T1000 (cell line): ENCODE measurements around the gene LCNL1.

Source experiments
- DNase-seq: peaks from one replicate; lab custom pipeline; 2025; ENCODE audit warnings: mixed read lengths; lab: John Stamatoyannopoulos, UW

LCNL1 gene

DNA sequence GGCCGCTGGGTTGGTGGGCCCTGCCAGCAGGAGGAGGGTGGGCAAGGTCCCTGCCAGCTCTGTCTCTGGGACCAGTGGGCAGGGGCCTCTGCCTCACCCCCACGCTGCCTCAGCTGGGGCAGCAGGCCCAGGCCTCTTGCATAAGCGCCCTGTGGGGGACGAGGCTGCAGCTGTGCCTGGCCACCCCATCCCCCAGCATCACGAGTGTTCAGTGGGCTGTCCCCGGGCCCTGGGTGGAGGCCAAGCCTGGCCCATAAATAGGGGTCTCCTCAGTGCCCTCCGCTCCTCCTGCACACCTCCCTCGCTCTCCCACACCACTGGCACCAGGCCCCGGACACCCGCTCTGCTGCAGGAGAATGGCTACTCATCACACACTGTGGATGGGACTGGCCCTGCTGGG, 5.6 kb upstream of the LCNL1 start, which contains the start of gene PTGDS:
Gene PTGDS (plus strand): TSS at position 282 of the 400 bp plus-strand sequence. CDS start 75 bp downstream, at position 357.
- DNase-seq, result no peak

DNA sequence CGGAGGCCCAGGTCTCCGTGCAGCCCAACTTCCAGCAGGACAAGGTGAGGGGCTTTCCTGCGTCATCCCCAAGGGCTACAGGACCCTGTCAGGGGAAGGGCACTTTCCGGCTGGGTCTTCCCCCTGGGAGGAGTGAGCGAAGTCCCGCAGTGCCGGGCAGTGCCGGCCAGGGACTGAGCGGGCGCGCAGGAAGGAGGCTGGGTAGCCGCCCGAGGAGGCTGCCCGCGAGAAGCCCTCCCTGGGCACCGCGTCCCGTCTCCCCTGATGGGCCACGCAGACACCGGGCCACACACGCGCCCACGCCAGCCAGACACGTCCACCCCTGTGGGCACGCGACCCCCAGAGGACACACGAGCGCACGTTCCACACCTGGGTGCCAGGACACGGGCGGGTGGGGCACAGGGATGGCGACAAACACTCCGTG, 5.1 kb upstream of the LCNL1 start:
- no peak for DNase-seq

DNA sequence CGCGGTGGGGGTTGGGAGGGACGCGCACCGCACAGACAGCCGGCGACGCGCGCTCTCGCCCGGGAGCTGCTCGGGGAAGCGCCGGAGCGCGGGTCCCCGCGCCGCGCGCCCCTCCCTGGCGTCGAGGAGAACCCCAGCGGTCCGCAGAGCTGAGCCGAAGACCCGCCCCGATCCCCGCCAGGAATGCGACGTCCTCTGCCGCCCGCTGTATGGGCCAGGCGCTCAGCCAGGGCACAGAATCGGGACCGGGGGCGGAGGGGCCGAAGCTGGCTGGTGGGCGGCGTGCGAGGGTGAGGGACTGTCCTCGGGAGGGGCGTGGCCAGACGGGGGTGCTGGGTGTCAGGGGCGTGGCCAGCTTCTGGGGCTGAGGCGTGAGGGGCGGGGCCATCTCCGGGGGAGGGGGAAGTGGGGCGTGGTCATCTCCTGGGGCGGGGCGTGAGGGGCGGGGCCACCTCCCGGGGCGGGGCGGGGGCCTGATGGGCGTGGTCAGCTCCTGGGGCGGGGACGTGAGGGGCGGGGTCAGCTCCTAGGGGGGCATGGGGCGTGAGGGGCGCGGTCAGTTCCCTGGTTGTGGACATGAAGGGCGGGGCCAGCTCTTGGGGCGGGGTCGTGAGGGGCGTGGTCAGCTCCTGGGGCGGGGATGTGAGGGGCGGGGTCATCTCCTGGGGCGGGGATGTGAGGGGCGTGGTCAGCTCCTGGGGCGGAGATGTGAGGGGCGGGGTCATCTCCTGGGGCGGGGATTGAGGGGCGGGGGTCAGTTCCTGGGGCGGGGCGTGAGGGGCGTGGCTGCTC, 4.5 kb upstream of the LCNL1 start:
- peak; percentile 33 for DNase-seq

DNA sequence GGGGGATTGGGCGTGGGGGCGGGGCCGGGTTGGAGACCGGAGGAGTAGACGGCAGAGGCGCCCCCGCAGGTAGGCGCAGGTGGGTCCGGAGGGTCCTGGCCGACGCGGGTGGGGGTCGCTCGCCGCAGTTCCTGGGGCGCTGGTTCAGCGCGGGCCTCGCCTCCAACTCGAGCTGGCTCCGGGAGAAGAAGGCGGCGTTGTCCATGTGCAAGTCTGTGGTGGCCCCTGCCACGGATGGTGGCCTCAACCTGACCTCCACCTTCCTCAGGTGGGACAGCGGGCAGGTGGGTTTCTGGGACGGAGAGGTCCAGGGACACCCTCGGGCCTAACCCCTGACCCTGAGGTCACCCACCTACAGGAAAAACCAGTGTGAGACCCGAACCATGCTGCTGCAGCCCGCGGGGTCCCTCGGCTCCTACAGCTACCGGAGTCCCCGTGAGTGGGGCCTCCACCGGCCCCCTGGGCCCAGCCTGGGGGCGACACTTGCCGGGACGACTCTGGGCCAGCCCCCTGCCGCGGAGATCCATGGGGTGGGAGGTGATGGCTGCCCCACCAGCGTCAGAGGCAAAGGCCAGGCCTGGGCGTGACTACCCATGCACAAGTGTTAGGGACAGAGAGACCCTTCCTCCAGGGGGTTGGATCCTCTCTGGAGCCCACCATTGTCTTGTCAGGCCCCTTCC, 3.8 kb upstream of the LCNL1 start:
- DNase-seq, result no peak

DNA sequence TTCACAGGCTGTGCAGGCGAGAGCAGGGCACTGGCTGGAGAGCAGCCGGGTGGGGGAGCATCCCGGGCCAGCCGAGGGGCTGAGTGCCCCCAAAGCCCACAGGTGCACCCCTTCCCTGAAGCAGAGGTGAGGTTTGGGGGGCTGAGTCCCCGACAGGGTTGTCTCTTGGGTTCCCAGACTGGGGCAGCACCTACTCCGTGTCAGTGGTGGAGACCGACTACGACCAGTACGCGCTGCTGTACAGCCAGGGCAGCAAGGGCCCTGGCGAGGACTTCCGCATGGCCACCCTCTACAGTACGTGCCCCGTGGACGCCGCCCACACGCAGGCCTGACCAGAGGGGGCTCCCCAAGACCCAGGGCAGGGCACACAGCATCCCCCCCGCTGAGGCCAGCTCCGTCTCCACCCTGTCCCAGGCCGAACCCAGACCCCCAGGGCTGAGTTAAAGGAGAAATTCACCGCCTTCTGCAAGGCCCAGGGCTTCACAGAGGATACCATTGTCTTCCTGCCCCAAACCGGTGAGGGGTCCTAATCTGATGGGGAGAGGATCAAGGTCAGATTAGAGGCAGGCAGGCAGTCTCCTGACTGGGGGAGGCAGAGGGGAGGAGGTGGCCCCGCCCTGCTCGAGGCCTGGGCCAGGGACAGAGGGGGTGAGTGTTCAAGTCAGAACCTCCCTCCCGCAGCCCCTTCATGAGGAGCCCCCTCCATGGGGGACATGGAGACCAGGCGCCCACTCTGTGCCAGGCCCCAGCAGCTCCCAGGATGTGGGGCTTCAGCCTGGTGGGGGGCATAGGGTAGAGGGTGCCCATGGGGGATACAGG, 2.8 kb upstream of the LCNL1 start:
- DNase-seq, result no peak

DNA sequence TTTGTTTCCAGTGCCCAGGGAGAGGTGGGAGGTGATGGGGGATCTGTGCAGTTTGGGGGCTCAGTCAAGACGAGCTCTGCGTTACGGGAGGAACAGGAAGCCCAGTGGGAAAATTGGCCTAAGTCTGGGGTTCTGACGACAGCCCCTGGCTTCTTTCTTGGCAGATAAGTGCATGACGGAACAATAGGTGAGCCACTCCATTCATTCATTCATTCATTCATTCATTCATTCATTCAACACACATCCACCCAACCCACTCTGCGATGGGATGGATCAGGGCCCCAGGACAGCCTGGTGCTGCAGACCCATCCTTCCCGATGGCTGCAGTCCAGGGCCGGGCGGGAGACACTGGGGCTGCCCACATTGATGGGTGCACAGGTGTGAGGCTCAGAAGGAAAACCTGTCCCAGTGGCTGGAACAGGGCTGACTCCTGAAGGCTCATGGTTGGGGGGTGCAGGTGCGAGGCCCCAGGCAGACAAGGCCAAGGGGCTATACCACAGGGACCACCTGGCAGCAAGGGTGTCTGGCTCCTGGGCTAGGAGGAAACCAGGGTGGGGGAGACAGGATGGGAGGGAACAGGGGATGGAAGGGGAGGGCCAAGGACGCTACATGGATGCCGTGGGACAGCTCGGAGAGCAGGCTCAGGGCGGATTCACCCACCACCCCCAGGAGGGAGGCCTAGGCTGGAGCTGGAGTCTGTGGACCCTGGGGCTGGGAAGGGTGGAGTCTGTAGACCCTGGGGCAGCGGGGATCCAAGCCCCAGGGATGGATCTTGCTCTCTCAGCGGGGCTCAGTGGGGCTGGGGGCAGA, 1.9 kb upstream of the LCNL1 start:
- no peak for DNase-seq

DNA sequence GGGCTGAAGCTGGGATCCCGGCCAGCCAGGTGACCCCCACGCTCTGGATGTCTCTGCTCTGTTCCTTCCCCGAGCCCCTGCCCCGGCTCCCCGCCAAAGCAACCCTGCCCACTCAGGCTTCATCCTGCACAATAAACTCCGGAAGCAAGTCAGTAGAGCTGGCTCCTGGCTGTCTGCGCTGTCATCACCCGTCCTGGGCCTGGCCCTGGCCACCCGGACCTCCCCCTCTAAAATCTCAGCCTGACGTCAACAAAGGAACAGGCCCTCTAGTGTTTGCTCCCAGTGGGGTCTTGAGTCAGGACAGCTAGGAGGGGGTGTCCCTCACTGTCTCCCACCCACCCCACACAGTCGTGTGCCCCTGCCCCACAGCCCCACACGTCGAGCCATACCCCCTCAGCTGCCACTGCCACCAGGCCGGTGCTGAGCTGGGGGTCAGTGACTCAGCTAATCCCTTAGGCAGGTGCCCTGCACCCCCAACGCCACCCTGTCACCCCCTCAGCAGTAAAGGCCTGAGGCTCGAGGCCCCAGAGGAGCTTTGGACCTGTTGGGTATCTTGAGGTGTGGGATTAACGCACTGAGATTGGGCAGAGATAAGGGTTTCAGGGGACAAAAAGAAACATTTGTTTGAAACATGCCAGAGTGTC, 1.1 kb upstream of the LCNL1 start:
- no peak for DNase-seq

DNA sequence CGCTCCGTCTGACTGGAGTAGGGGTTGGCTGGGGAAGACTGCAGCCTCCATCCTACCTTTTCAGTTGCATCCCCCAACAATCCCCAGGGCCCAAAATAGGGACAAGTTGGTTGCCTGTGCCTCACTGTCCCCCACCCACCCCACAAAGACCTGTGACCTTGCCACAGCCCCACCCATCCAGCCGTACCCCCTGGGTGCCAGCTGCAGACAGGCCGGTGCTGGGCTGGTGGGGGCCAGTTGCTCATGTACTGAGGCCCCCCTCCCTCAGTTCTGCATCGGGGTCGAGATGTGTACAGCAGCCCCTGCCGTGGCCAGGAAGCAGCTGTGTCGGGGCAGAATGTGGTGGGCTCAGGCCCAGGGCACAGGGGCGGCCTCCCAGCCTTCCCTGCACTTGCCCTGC, 374 bp downstream of the LCNL1 start:
- no peak for DNase-seq

DNA sequence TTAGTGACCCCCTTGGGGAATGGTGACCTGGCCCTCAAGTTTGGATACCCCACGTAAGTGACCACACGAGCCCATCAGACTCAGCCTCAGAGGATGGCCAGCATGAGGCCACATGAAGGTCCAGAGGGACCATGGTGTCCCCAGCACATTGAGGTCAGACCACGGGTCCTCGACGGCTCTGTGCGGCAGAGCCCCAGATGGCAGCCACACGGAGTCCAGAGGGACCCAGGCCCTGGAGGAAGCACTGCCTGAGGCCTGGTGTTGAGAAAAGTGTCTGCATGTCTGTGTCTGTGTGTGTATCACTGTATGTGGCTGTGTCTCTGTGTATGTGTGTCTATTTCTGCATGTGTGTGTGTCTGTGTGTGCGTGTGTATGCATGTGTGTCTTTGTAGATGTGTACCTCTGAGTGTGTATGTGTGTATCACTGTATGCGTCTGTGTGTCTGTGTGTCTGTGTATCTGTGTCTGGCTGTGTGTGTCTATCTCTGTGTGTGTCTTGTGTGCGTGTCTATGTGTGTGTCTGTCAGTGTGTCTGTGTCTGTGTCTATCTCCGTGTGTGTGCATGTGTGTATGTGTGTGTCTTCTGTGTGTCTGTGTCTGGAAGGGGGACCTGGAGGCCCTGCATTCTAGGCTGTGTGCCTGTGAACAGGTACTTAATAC, 992 bp downstream of the LCNL1 start:
- DNase-seq, result no peak

DNA sequence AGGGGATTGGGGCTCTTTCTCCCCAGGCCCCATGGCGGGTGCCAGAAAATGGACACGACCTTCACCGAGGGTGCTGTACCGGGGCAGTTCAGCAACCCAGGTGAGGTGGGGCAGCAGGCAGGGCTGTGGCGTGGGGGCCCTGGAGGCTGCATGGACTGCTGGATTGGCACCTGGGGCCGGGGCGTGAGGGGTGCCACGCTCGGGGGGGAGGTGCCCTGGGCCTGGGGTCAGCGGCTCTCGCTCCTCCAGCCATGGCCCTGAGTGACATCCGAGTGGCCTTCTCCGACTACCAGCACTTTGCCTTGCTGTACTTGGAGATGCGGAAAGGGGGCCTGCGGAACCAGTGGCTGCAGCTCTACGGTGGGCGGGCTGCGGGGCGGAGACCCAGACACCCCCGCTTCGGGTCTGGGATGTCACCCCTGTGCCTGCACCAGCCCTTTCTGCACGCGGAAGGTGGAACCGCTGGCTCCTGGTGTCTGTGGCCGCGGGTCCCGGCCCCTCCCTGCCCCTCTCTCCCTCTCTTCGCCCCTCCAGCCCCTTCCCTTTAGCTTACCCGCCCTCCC, 1.8 kb downstream of the LCNL1 start:
- no peak for DNase-seq

DNA sequence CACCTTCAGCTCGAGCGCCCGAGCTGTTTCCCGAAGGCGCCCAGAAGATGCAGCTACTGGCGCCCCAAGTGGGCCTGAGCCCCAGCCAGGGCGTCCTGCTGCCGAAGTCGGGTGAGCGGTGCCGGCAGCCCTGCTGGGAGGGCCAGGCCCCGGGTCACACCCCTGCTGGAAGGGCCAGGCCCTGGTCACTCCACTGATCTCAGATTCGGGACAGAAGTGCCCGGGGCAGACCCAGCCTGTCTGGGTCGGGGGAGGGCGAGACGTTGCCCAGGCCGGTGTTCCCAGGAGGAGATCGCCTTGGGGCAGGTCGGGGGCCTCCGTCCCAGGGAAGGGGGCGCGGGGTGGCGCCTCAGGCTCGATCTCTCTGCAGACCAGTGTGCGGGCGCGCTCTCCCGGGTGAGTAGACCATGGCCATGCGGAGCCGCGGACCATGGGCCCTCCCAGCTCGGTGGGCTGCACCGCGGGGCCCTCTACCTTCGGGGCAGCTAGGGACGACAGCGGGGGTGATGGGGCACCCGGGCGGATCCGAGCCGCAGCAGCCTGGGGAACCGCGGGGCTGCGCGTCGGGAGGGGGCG, 2.3 kb downstream of the LCNL1 start:
- no peak for DNase-seq

DNA sequence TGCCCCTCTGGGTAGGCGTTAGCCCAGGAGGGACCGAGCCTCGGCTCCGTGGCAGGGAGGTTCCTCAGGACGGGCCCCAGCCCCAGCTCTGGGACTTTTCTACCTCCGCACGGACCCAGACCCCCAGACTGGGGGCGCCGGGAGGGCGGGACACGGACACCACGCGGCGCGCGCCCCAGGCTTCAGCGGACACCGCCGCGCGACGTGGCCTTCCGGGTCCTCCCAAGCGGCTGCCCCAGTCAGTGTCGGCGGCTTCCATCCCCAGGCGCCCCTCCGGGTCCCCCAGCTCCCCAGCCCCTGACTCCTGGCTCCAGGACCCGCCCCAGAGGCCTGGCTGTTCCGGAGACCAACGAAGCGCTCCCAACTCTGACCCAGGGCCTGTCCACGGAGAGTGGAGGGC, 3.1 kb downstream of the LCNL1 start:
- no peak for DNase-seq

DNA sequence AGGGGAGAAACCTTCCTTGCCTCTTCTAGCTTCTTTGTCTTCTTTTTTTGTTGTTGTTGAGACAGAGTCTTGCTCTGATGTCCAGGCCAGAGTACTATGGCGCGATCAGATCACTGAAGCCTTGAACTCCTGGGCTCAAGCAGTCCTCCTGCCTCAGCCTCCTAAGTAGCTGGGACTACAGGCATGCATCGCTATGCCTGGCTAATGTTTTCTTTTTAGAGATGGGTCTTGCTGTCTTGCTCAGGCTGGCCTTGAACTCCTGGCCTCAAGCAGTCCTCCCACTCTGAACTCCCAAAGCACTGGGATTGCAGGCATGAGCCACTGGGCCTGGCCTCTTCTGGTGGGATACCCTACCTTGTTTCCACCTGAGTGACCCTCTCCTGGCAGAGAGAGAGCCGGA, 6.1 kb downstream of the LCNL1 start:
- DNase-seq, result no peak

DNA sequence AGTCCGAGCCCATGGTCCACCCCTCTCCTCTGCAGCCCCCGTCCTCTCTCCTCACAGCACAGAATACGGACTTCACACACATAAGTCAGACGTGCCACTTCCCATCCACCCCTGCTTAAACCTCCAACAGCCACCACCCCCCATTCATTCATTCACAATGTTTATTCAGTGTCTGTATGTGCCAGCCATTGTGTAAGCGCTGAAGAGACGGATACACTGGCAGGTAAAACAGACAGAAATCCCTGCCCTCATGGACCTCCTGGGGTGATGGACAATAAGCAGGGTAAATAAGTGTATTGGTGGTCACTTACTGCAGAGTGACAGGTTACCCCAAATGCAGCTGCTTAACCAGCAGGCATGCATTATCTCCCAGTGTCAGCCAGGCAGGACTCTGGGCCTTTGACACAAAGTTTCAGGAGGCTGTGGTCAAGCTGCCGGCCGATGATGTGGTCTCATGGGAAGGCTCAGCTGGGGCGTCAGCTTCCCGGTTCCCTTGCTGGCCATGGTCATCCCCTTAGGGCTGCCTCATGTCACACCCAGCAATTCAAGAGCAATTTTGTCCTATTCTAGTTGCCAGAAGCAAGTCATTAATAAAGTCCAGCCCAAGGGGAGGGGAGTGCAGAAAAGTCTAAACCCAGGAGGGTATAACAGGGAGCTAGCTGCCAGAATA, 7.6 kb downstream of the LCNL1 start:
- DNase-seq, result no peak

DNA sequence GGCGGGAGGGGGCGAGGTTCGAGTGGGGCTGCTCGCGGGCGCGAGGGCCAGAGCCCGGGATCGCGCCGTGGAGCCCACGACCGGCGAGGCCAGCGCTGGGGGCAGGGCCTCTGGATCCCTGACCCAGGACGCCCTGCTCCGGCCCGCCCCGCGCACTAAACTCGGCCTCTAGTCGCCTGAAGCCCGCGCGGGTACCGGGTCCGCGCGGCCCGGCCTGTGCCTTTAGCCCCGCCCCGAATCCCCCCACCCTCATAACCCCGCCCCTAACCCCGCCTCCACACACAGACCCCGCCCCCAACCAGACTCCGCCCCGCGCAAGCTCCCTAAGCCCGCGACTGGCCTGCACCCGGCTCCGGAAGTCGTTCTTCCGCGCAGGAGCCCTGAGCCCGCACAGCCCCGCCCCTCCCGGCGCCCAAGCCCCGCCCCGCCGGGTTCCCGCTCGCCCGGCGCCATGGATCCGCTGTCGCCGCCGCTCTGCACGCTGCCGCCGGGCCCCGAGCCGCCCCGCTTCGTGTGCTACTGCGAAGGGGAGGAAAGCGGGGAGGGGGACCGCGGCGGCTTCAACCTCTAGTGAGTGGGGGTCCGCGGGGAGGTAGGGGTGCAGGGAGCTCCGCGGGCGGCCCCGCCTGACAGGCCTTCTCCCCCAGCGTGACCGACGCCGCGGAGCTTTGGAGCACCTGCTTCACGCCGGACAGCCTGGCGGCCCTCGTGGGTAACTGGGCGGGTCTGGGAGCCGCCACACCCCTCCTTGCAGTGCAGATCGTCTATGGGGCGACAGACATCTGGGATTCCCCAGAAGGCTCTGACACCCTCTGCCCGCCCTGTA, 9.4 kb downstream of the LCNL1 start, which contains the start of gene PAXX:
Gene PAXX (plus strand): TSS at position 430 of the 826 bp plus-strand sequence. CDS start 22 bp downstream, at position 452.
- peak; percentile 87 for DNase-seq

DNA sequence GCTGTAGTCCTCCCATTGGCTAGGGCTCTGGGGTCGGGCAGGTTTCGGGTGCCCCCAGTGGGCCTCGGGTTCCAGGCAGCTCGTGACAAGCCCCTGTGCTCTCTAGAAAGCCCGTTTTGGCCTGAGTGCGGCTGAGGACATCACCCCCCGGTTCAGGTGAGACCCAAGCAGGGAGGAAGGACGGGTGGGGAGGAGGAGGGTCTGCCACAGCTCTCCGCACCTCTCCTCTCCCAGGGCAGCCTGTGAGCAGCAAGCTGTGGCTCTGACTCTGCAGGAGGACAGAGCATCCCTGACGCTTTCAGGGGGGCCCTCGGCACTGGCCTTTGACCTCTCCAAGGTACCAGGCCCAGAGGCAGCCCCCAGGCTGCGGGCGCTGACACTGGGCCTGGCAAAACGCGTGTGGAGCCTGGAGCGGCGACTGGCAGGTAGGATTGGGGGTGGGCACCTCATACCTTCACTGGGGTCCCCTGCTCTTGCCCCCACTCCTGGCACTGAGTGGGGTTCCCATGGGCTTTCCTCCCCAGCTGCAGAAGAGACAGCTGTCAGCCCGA, 10.1 kb downstream of the LCNL1 start:
- no peak for DNase-seq

DNA sequence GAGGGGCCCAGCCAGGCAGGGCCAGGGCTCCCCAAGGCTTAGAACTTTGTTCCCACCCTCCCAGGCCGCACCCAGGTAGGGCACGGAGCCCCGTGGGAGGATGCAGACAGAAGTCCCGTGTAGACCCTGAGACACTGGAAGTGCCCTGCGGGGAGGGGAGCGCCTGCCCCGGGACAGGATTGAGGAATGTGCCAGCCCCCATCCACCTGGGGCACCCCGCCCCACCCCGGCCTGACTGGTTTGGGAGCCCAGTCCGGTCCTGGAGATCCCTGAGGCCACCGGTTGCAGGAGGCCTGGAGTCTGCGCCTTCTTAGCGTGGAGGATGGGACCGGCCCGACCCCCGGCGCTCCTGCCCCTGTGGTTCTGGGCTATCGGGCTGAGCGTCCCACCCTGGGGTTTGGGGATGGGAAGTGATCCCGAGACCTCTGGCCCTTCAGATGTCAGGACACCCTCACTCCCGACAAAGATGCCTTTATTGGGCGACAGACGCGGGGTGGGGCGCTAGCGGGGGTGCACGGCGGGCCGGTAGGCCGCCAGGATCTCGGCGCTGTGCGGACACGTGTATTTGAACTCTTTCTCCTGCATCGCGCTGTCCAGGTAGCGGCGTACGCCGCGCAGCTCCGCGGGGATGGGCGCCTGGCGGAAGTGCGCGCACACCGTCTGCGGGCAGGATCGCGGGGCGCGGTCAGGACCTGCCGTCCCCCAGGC, 11.5 kb downstream of the LCNL1 start:
- DNase-seq, result no peak

DNA sequence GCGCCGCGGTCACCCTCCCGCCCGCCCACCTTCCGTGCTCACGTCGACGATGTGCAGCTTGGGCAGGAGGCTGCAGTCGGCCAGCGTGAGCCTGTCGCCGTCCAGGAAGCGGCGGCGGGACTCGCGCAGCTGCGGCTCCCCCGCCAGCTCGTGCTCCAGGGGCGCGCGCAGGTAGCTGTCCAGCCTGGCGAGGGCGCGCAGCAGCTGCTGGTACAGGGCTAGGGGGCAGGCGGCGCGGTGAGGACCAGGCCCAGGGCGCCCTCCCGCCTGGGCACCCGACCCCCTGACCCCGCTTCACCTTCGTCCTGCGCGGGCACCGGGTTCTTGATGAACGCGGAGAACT, 12.1 kb downstream of the LCNL1 start:
- DNase-seq, result no peak
